Activated T-helper 1 cell treated with Interleukin-2 at 50 U/mL for 16 hours (primary cell): Measurements from ENCODE around the gene RAP1A.
"Not testable (repeated sequence)": the region's sequence is repeated elsewhere in the genome, so short reads cannot be mapped to it uniquely, and the experiment has no call there.

Experiments used
- DNase-seq: peaks from one replicate; pipeline ENCODE4 v3.0.0-alpha.2; 2020; ENCODE audit warnings: low read depth

RAP1A gene

GRCh38 chr1:111598544-111598943 lies 21.0 kb upstream of the RAP1A start:
- DNase-seq: no peak

- no peak for DNase-seq
These were observed 19.6 kb upstream of the RAP1A start for GRCh38 chr1:111599781-111600693.

GRCh38 chr1:111600886-111601386 lies 18.7 kb upstream of the RAP1A start:
- DNase-seq: no peak

GRCh38 chr1:111602302-111602701 lies 17.3 kb upstream of the RAP1A start:
- no peak for DNase-seq

- DNase-seq: no peak
These were observed 16.6 kb upstream of the RAP1A start for GRCh38 chr1:111602974-111603373.

- DNase-seq: peak; percentile 67
These were observed 15.6 kb upstream of the RAP1A start for GRCh38 chr1:111603979-111604378.

- no peak for DNase-seq
These were observed 14.7 kb upstream of the RAP1A start for GRCh38 chr1:111604931-111605330.

- no peak for DNase-seq
These were observed 14.0 kb upstream of the RAP1A start for GRCh38 chr1:111605576-111605975.

- DNase-seq: not testable (repeated sequence)
These were observed 13.0 kb upstream of the RAP1A start for GRCh38 chr1:111606457-111607215.

- not testable (repeated sequence) for DNase-seq
These were observed 11.1 kb upstream of the RAP1A start for GRCh38 chr1:111608528-111608927.

GRCh38 chr1:111611986-111612385 lies 7.6 kb upstream of the RAP1A start:
- DNase-seq: no peak

GRCh38 chr1:111615870-111616715 lies 3.5 kb upstream of the RAP1A start:
- DNase-seq: no peak

GRCh38 chr1:111618081-111618480 lies 1.5 kb upstream of the RAP1A start:
- DNase-seq: no peak

GRCh38 chr1:111618961-111619634 lies 491 bp upstream of the RAP1A start:
- no peak for DNase-seq

- no peak for DNase-seq
These were observed 917 bp downstream of the RAP1A start for GRCh38 chr1:111620441-111620971.

GRCh38 chr1:111621050-111621449 lies 1.5 kb downstream of the RAP1A start:
- DNase-seq: no peak

- no peak for DNase-seq
These were observed 2.6 kb downstream of the RAP1A start for GRCh38 chr1:111622166-111622565.

GRCh38 chr1:111624382-111624781 lies 4.8 kb downstream of the RAP1A start:
- no peak for DNase-seq

- DNase-seq: no peak
These were observed 5.7 kb downstream of the RAP1A start for GRCh38 chr1:111625276-111625675.

GRCh38 chr1:111628153-111628552 lies 8.6 kb downstream of the RAP1A start:
- no peak for DNase-seq
